Measurements from ENCODE around the gene SLC39A6. TPM values are rescaled to one million over a fixed set of nuclear protein-coding genes. Genes with fewer than 3 reads are reported as not detected.
"Not testable (repeated sequence)": the region's sequence is repeated elsewhere in the genome, so short reads cannot be mapped to it uniquely, and the experiment has no call there.

Gene SLC39A6
- total and polyA plus RNA-seq, 12 donors, result 4.3 to 79.1 (median 39.2) TPM

DNA sequence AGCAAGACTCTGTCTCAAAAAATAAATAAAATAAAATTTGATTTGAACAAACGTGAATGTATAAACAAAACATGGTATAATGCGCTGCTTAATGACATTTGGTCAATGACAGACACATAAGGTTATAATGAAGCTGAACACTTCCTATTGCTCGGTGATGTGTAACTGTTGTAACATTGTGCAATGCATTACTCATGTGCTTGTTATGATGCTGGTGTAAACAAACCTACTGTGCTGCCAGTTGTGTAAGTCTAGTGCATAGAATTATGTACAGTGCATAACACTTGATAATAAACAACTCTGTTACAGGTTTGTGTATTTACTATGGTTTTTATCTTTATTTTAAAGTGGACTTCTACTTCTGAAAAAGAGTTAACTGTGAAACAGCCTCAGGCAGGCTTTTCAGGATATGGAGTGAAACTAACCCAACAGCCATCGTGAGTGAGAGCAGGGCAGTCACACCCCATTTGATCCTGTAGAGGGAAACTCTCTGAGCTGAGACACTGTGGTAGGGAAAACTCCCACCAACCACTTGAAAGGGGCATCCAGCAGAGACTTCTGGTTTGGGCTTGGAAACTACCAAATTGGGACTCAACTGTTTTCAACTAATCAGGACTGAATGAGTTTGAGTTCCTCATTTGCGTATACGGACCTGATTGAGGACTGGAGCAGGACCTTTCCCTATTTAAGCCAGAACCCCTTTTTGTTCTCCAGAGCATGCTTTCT, 53.1 kb downstream of the SLC39A6 start:
- DNase-seq, result no peak
- TF ChIP-seq CTCF (IDR thresholded peaks at IDR 0.05), result no peak
- Histone ChIP-seq H3K27me3 (no peaks in the 10 kb centered on the region), H3K4me3 (no peak overlapping the region), H3K9me3 (replicated peaks in 1 of 3) (peaks cover 0 to 2% (median 0%) of the 10 kb centered on the region in 3 donors), H3K4me1 (replicated peaks in 1 of 2) (no peaks in the 10 kb centered on the region), H3K36me3 (replicated peaks in 1 of 2) (no peaks in the 10 kb centered on the region), H3K27ac (no peak overlapping the region)
- 65 to 80% (median 72%) methylated on average over 6 of the region's 6 CpGs for WGBS, 4 donors
- intact Hi-C loops (cut with DNase I), result no loop called here

- intact Hi-C loops (cut with DNase I), result no loop called here
- Histone ChIP-seq H3K36me3 (replicated peaks in 1 of 2) (no peaks in the 10 kb centered on the region), H3K4me1 (replicated peaks in 1 of 2) (no peaks in the 10 kb centered on the region), H3K27me3 (no peaks in the 10 kb centered on the region), H3K27ac (no peak overlapping the region), H3K9me3 (replicated peaks in 1 of 3) (no peaks in the 10 kb centered on the region), H3K4me3 (no peak overlapping the region)
- WGBS, 4 donors, result 74 to 94% (median 89%) methylated on average over 4 of the region's 4 CpGs
- DNase-seq, result no peak
- TF ChIP-seq CTCF (IDR thresholded peaks at IDR 0.05), result no peak
- TF ChIP-seq POLR2A (IDR thresholded peaks at IDR 0.05), result no peak
Observed at GRCh38 chr18:36074435-36074834, 54.7 kb downstream of the SLC39A6 start.

- Histone ChIP-seq H3K9me3 (replicated peaks in 1 of 3) (no peaks in the 10 kb centered on the region), H3K4me1 (replicated peaks in 1 of 2) (no peaks in the 10 kb centered on the region), H3K4me3 (no peak overlapping the region), H3K27me3 (no peaks in the 10 kb centered on the region), H3K27ac (no peak overlapping the region), H3K36me3 (replicated peaks in 1 of 2) (no peaks in the 10 kb centered on the region)
- no peak for DNase-seq
- TF ChIP-seq POLR2A (IDR thresholded peaks at IDR 0.05), result no peak
- TF ChIP-seq CTCF (IDR thresholded peaks at IDR 0.05), result no peak
- intact Hi-C loops (cut with DNase I), result no loop called here
- WGBS, 4 donors, result 52 to 76% (median 67%) methylated on average over 1 of the region's 1 CpG
Observed at GRCh38 chr18:36073676-36074075, 55.5 kb downstream of the SLC39A6 start.

GRCh38 chr18:36072406-36072805, 56.7 kb downstream of the SLC39A6 start:
- H3K4me3 ChIP-seq; H3K4me1 ChIP-seq (replicated peaks in 1 of 2); H3K27ac ChIP-seq; intact Hi-C loops (cut with DNase I); H3K36me3 ChIP-seq (replicated peaks in 1 of 2); H3K9me3 ChIP-seq (replicated peaks in 1 of 3); DNase-seq; H3K27me3 ChIP-seq: not testable (repeated sequence)
- WGBS, 4 donors, result 93 to 99% (median 94%) methylated on average over 8 of the region's 8 CpGs

All from adrenal gland (tissue), 12 donors.